IPS-15b (cell line): ENCODE results near the gene KCTD10.

Experiments
- H3K27me3 ChIP-seq: one replicate; pipeline ENCODE4 v1.6.1; 2013; ENCODE audit warnings: low read length; ENCODE audit not compliant: control insufficient read depth, insufficient read depth
- H3K36me3 ChIP-seq: one replicate; pipeline ENCODE4 v1.6.1; 2013; ENCODE audit warnings: low read length; ENCODE audit not compliant: control insufficient read depth, insufficient read depth
- H3K4me1 ChIP-seq: one replicate; pipeline ENCODE4 v1.6.1; 2013; ENCODE audit warnings: mild to moderate bottlenecking, low read length; ENCODE audit not compliant: control insufficient read depth, insufficient read depth
- H3K4me3 ChIP-seq: one replicate; pipeline ENCODE4 v1.5.1; 2013; ENCODE audit warnings: low read depth, low read length
- H3K9ac ChIP-seq: one replicate; pipeline ENCODE4 v1.6.1; 2013; ENCODE audit warnings: low read depth, mild to moderate bottlenecking, low read length
- H3K9me3 ChIP-seq: one replicate; pipeline ENCODE4 v1.6.1; 2013; ENCODE audit warnings: mild to moderate bottlenecking, low read length; ENCODE audit not compliant: control insufficient read depth, insufficient read depth

The KCTD10 gene, protein sequence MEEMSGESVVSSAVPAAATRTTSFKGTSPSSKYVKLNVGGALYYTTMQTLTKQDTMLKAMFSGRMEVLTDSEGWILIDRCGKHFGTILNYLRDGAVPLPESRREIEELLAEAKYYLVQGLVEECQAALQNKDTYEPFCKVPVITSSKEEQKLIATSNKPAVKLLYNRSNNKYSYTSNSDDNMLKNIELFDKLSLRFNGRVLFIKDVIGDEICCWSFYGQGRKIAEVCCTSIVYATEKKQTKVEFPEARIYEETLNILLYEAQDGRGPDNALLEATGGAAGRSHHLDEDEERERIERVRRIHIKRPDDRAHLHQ

DNA sequence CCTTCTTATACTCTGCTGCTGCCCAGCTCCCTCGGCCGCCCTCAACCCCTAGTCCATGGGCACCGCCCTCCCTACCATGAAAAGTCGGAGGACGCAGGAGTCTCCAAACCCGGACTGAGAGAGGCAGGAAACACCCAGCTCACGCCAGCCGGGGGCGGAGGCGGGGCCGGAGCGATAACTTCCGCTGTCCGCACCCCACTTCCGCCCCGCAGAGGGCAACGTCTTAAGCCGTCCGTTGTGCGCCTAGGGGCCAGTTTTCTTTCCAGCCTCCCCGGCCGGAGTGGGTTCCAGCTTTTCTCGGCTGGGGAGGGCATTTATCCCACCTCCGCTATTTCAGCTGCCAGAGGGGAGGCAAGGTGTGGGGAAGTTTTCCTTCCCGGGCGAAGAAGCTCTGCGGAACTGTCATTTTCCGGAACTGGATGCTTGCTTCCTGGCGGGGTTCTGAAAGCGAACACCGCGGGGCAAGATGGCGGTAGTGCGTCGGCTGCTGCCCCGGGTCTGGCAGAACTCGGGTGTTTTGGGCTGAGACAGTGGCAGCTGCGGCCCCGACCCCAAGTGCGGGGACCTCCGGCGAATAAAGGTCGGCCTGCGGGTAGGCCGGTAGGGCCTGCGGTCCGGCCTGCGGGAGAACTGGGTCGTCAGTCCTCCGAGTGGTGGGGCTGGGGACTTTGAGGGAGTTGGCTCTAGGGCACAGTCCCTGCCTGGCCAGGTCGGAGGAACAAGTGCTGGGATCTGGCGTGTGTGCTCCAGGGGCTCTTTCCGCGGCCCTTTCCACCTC lies at the start of gene KCTD10, which contains the start of gene UBE3B:
Gene KCTD10, minus strand, starts transcription at position 116 of the 778 bp plus-strand sequence. Its CDS starts 38 bp downstream, at position 78.
Gene UBE3B, plus strand, starts transcription at position 450 of the 778 bp plus-strand sequence. CDS start 5,918 bp downstream, outside the sequence.
- peak within 1 kb of the TSS; percentile 94 for H3K9ac ChIP-seq
- peaks cover 7% of the 10 kb centered on the region for H3K4me1 ChIP-seq
- no peaks in the 10 kb centered on the region for H3K27me3 ChIP-seq
- H3K9me3 ChIP-seq = no peaks in the 10 kb centered on the region
- H3K36me3 ChIP-seq = peaks cover 4% of the 10 kb centered on the region
- H3K4me3 ChIP-seq = peak within 1 kb of the TSS; percentile 91

DNA sequence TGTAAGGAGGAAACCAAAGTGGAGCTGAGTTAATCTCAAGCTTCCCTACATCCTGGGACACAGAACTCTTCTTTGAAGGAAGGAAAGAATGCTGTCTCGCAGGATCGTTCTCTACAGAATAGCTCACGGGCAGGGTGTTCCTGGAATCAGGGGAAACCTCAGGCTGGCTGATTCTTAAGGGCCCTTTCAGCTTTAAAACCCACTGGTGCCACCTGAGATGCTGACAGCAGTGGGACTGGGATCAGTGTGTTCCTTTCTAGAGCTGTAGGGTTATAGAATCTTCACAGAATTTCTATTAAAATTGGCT lies 48.1 kb upstream of the KCTD10 start:
- Histone ChIP-seq H3K9me3 (no peaks in the 10 kb centered on the region), H3K27me3 (no peaks in the 10 kb centered on the region), H3K9ac (no peak overlapping the region), H3K4me1 (peaks cover 4% of the 10 kb centered on the region), H3K4me3 (no peak overlapping the region), H3K36me3 (peaks cover 25% of the 10 kb centered on the region)

DNA sequence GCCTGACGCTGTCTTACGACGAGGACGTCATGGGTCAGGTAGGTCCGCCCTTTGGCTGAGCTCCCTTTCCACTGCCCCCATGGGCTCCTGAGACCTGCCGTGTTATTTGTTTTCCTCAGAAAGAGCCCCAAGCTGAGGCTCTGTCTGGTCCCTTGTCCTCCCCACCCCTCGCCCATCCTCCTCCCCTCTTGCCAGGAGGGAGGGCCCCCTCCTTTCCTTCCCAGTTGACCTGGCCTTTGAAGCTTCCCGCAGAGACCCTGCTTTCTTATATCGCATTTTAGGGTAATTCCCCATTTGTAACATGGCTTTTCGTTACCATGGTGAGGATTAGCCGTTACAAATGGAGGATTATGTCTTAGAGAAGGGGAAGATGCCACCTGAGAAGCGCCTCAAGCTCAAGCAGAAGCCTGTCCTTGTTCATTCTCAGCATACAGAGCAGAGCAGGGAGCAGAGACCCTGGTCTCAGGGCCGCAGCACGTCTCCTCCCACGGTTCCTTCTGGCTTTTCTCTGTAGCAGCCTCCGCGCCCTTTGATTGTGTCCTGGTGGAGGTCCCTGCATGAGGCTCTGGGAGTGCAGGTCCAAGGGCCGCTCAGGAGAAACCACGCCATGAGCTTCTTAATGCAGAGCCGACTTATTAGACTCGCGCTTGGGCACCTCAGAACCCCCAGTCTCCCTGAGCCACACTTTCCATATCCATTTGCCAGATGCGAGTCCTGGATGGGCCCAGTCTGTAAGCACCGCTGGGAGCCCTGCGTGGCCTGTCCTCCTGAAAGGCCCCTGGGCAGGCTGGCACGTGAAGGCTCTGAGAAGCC lies 47.6 kb upstream of the KCTD10 start:
- Histone ChIP-seq H3K4me1 (peaks cover 2% of the 10 kb centered on the region), H3K9me3 (no peaks in the 10 kb centered on the region), H3K36me3 (peaks cover 25% of the 10 kb centered on the region), H3K9ac (no peak overlapping the region), H3K27me3 (no peaks in the 10 kb centered on the region), H3K4me3 (no peak overlapping the region)

DNA sequence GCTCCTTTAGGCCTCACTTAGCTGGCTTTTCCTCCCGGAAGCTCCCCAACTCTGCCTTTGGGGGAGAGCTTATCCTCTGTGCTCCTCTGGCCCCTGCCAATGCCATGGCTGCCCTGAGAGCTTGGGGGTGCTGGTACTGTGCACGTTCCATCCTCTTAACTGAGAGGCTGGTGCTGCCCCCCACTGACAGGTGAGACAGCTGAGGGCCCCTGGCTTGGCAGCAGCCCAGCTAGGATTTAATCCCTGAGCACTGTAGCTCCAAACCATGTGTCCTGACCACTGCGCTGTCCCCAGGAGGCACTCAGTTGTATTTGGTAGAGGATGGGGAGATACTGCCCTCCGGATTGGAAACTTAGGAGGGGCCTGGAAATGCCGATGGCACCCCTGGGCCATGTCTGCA lies 46.4 kb upstream of the KCTD10 start:
- Histone ChIP-seq H3K27me3 (no peaks in the 10 kb centered on the region), H3K9me3 (no peaks in the 10 kb centered on the region), H3K4me3 (no peak overlapping the region), H3K36me3 (peaks cover 25% of the 10 kb centered on the region), H3K9ac (no peak overlapping the region), H3K4me1 (no peaks in the 10 kb centered on the region)

DNA sequence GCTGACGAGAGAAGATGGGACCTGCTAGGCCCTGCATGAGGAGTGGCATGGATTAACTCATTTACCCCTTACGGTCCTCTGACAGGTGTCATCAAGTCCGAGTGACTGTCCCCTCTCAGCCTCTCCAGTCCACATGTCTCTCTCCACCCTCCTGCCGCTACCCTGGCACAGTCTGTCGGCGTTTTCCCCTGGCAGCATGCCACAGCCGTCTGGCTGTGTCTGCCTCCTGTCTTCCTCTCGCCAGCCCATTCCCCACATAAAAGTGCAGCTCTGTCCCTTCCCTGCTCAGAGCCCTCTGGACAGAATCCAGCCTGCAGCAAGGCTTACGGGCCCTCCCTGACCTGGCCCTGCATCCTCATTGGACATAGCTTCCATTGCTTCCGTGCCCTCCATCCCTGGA lies 46.0 kb upstream of the KCTD10 start:
- Histone ChIP-seq H3K4me1 (no peaks in the 10 kb centered on the region), H3K4me3 (no peak overlapping the region), H3K27me3 (no peaks in the 10 kb centered on the region), H3K9me3 (no peaks in the 10 kb centered on the region), H3K9ac (no peak overlapping the region), H3K36me3 (peaks cover 25% of the 10 kb centered on the region)

DNA sequence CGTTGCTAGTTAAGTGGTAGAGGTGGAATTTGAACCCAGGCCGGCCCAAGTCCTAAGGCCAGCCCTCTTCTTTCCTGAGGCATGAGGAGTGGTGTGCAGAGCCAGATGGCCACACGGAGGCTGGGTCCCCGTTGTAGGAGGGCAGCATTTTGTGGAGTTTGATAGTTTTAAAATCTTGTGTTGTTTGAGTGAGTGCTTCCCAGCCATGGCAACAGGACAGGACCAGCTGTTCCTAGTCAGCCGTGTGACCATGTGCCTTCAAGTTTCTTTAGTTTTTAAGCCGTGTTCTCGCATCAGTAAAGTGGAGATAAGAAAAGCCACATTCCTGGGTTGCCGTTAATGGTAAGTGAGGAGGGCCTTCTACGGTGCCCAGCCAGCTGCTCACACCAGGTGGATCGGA lies 44.7 kb upstream of the KCTD10 start:
- Histone ChIP-seq H3K27me3 (no peaks in the 10 kb centered on the region), H3K9ac (no peak overlapping the region), H3K36me3 (peaks cover 28% of the 10 kb centered on the region), H3K9me3 (no peaks in the 10 kb centered on the region), H3K4me3 (no peak overlapping the region), H3K4me1 (no peaks in the 10 kb centered on the region)

DNA sequence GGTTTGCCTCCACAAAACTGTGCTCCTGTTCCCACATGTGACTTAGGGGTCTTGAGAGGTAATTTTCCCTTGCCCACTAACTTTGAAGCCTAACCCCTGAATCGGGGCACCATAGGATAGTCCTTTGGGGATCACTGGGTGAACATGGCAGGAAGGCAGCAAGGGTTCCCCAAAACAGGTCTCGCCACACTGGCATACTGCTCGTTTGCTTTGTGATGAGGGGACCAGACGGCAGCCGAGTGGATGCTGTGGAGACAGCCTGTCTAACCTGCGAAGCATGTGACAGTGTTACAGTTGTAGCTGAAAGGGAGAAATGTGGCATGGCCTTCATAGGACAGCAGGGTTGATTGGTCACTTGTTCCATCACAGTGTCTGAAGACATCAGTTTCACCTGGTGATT lies 42.7 kb upstream of the KCTD10 start:
- Histone ChIP-seq H3K4me3 (no peak overlapping the region), H3K4me1 (no peaks in the 10 kb centered on the region), H3K9ac (no peak overlapping the region), H3K27me3 (no peaks in the 10 kb centered on the region), H3K36me3 (peaks cover 24% of the 10 kb centered on the region), H3K9me3 (no peaks in the 10 kb centered on the region)

DNA sequence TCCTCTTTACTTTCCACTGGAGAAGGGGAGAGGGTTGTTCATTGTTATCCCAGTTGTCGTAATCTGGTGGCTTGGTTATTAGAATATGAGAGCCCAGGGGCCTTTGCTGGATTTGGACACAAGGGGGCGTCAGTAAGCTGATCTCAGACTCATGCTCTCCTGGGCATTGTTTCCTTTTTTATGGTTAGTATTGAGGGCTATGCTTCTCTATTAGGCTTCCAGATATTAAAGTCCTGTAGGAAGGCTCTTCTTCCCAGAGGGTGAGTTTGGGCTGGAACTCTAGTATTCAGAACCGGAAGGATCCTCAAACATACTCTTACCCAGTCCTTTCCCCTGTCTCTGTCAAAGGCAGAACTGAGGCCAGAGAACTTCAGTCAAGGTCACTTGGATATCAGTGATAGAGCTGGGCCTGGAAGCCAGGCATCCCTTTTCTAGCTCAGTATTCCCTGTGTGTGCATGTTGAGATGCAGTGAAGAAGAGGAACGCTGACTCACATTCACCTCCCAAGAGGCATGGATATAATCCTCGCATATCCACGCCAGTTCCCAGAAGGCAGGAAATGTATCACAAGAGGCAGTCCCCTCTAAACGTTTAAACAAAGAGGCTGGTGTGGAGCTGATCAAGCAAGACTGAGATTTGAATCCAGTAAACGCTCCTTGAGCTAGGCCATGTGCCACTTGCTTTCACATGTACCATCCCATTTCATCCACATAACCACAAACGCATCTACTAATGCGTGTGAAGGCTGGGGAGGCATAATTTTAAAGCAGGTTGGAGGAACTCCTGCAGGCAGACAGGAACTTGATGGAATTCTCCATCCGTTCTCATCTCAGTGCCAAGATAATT lies 41.9 kb upstream of the KCTD10 start:
- no peak overlapping the region for H3K4me3 ChIP-seq
- no peaks in the 10 kb centered on the region for H3K9me3 ChIP-seq
- no peak overlapping the region for H3K9ac ChIP-seq
- H3K36me3 ChIP-seq = peaks cover 20% of the 10 kb centered on the region
- H3K27me3 ChIP-seq = no peaks in the 10 kb centered on the region
- no peaks in the 10 kb centered on the region for H3K4me1 ChIP-seq

DNA sequence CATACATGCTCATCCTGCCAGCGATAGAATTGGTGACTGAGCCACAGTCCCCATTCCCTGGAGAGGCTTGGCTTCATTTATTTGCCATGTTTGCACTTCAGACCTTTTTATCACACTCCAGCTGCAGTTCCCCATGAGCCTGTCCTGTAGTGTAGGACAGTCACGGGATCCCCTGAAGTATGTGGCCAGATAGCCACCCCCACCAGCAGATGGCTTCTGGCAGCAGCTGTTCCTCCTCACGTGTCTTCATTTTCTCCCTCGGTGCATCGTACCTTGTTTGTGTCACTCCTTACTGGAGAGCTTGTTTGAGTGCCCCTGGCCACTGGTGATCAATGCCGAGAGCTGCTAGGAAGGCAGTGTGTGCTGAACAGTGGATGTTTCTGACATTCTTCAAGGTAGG lies 40.5 kb upstream of the KCTD10 start:
- H3K4me3 ChIP-seq = no peak overlapping the region
- H3K36me3 ChIP-seq = peaks cover 11% of the 10 kb centered on the region
- no peaks in the 10 kb centered on the region for H3K27me3 ChIP-seq
- H3K9me3 ChIP-seq = no peaks in the 10 kb centered on the region
- H3K9ac ChIP-seq = no peak overlapping the region
- H3K4me1 ChIP-seq = no peaks in the 10 kb centered on the region

DNA sequence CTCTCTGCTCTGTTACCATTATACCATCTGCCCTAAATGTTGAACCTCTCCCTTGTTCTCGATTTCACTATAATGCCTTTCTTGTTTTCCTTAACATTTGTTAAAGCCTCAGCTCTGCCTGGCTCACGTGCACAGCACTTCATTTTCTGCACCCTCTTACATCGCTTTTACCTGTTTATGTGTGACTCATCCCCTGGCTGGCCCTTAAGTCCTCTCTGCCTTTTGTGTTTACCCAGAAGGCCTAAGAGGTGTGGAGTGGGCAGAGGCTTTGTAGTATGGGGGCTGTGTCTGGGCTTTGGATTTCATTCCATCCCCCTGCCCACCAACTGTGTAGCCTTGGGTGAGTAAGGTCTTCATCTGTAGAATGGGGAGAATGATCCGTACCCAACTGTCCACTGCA lies 36.9 kb upstream of the KCTD10 start:
- no peak overlapping the region for H3K9ac ChIP-seq
- no peaks in the 10 kb centered on the region for H3K9me3 ChIP-seq
- H3K27me3 ChIP-seq = no peaks in the 10 kb centered on the region
- H3K4me1 ChIP-seq = no peaks in the 10 kb centered on the region
- H3K36me3 ChIP-seq = peaks cover 17% of the 10 kb centered on the region
- H3K4me3 ChIP-seq = no peak overlapping the region

DNA sequence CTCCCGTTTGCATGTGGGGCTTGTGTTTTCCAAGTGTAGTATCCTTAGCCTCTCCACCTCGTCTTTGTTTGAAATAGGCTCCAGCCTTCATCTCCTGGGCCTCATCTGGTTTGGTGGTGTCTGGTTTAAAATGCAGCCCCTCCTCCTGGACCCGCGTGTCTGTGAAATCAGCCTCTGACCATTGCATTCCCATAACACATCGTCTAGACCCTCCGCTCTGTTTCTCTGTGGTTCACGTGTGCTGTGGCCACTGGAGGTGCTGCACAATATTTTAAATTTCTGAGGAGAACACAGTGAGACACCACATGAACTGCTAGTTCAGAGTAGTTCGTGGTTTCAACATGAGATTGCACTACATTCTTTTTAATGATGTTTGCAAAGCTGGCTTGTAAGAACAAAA lies 36.0 kb upstream of the KCTD10 start:
- H3K4me1 ChIP-seq = no peaks in the 10 kb centered on the region
- H3K4me3 ChIP-seq = no peak overlapping the region
- no peak overlapping the region for H3K9ac ChIP-seq
- peaks cover 17% of the 10 kb centered on the region for H3K36me3 ChIP-seq
- H3K9me3 ChIP-seq = no peaks in the 10 kb centered on the region
- H3K27me3 ChIP-seq = no peaks in the 10 kb centered on the region
